ENCODE results near the gene GALNT12.
A peak's percentile ranks its signal among the peaks of the same experiment; 100 is the strongest.

Gene GALNT12, protein sequence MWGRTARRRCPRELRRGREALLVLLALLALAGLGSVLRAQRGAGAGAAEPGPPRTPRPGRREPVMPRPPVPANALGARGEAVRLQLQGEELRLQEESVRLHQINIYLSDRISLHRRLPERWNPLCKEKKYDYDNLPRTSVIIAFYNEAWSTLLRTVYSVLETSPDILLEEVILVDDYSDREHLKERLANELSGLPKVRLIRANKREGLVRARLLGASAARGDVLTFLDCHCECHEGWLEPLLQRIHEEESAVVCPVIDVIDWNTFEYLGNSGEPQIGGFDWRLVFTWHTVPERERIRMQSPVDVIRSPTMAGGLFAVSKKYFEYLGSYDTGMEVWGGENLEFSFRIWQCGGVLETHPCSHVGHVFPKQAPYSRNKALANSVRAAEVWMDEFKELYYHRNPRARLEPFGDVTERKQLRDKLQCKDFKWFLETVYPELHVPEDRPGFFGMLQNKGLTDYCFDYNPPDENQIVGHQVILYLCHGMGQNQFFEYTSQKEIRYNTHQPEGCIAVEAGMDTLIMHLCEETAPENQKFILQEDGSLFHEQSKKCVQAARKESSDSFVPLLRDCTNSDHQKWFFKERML

DNA sequence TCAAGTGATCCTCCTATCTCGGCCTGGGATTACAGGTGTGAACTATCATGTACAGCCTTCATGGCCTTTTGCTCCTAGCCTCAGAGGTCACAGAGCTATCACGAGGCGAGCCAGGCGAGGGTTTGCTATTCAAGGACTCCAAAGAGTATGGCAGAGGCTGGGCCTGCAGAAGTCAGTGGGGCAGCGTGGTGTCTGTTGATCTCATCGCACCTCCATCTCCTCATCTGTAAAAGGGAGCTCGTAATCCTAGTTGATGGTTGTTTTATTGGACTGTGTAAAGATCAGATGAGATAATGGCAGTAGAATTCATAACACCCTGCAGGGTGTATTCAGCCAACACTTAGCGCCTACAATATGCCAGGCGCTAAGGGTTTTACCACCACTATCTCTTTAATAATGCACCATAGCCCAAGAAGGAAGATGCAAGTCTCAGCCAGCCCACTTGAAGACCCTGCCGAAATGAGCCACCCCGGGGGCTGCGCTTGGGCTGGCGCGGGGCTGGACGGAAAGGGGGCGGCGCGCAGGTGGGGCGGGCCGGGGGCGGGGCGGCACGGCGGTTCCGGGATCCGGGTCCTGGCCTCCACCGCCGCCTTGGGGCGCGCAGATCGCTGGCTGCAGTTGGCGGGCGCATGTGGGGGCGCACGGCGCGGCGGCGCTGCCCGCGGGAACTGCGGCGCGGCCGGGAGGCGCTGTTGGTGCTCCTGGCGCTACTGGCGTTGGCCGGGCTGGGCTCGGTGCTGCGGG is at the start of gene GALNT12:
TSS of gene GALNT12 (plus strand) at position 601 of the 744 bp plus-strand sequence. CDS start at position 630, 29 bp downstream.
- peak; percentile 41 for DNase-seq

DNA sequence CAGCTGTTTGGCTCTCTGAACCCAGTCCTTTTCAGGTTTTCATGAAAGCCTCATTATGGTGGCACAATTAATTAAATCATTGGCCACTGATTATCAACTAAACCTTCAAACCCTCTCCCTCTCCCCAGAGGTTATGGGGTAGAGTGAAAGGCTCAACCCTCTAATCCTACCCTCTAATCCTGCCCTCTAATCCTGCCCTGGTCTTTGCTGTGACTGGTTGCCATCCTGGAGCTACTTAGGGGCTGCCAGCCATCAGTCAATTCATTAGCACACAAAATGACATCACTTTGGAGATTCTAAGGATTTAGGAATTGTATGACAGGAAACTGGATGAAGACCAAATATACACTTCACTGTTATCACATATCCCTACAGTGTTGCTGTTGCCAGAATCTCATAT is 47.2 kb upstream of the GALNT12 start:
- no peak for DNase-seq

DNA sequence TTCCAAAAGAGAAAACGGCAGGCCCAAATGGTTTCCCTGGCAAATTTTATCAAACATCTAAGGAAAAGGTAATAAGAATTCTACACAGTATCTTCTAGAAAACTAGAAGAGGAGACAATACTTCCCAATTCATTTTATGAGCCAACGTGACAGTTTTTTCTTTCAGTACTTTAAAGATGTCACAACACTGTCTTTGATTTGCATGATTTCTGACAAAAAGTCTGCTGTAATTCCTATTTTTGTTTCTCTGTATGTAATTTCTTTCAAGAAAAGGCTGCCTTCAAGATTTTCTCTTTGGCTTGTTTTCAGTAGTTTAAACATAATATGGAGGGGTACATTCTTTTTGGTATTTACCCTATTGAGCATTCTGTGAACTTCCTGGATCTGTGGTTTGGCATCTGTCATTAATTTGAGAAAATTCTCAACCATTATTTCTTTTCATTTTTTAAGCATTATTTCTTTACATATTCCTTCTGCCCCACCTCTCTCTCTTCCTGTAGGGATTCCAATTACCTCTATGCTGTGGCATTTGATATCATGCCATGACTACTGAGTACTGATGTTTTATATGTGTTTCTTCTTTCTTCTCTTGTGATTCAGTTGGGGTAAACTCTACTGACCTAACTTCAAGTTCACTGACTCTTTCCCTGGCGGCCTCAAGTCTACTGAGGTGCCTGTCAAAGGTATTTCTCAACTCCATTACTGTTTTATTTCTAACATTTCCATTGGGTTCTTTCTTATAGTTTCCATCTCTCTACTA is 43.3 kb upstream of the GALNT12 start:
- DNase-seq, result no peak

DNA sequence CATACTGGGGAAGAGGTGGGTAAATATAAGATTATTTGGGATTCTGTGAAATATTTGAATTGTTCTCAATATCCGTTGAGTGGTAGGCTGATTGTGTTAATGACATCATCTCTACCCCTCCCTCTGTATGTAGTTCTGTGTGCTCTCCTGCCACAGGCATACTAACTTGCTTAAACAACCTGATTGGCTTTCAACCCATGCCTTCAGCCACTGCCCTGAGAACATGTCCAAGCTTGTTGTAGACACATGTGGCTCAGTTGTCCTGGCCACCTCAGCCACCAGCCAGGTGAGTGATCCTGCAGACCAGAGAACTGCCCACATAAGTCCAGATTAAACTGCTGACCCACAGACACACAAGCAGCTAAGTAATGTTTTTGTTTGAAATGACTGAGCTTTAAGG is 42.2 kb upstream of the GALNT12 start:
- no peak for DNase-seq

DNA sequence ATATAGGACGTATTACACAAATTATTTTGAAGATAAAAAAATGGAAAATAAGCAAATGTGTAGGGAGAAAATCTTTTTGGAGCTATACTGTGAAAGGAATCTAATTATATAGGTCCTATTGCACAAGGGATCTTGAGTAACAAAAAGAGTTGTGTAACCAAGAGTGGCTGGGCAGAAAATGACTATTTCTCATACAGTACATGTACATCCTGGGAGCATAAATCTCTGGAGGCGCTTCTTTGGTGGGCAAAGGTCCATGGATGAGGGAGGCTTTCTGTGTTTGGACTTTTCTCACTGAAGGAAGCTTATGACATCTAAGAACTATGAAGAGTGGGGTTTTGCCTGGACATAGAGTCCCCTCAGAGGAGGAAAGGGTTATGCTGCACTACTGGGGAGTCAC is 40.9 kb upstream of the GALNT12 start:
- DNase-seq, result no peak

DNA sequence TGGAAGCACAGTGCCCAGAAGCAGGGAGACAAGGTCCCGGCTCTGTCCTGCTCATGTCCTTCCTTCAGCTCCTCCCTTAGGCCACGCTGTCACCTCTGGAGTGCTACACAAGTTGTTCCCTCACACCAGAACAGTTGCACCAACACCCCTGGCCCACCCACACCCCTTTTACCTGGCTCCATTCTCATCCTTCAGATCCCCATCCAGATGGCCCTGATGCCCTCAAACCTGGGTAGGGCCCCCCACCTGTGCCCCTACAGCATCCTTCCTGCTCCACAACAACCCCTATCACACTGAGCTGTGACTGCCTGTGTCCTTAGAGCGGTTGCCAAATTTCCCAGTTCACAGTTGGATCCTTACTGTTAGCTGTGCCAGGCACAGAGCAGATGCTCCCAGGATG is 40.3 kb upstream of the GALNT12 start:
- no peak for DNase-seq

DNA sequence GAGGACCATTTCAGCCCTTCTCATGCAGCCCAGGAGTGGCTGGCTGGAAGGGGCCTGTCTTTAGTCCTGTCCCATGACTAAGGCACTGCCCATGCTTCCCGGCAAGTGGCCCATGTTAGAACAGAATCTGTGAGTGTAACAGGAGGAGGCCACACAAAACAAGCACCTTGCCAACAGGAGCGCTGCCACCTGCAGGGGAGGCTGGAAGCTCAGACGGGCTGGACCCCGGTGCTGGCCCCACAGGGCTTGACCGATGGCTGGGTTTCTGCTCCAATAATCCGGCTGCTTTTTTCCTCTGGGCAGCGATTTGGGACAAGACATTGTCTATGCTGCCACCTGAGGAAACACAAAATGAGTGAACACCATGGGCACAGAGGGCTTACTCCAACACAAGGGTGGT is 39.6 kb upstream of the GALNT12 start:
- no peak for DNase-seq

DNA sequence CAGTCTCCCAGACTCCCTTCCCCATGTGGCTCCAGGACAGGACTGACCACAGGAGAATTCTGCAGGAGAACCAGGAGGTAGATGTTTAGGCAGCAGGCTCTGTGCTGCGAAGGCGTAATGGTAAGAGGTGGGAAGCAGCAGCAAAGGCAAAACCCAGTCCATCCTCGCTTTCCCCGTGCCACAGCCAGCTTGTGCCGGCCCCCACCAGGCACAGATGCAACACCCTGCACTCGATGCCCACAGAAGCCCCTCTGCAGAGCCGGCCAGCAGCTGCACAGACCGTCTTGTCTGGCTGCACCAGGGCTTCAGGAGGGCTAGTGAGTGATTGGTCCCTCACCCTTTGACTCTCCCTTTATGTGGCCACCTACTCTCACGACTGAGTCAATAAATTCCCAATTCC is 39.1 kb upstream of the GALNT12 start:
- no peak for DNase-seq

DNA sequence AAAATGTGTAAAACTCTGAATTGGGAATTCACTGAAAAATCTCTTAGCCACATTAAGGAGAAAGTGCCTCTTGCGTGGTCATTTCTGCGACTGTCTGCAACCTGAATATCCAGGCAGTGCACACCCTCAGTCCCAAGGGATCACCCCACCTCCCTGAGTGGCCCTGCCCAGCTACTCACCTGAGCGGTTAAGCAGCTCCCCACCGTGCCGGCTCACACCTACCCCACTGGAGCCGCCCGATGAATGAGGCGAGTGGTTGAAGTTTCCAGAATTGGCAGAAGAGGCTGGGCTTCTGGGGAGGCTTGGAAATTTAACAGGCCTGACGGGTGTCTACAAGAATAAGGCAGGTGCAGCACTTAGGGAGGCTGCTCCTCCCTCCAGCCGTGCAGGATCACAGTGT is 36.8 kb upstream of the GALNT12 start:
- DNase-seq, result no peak

DNA sequence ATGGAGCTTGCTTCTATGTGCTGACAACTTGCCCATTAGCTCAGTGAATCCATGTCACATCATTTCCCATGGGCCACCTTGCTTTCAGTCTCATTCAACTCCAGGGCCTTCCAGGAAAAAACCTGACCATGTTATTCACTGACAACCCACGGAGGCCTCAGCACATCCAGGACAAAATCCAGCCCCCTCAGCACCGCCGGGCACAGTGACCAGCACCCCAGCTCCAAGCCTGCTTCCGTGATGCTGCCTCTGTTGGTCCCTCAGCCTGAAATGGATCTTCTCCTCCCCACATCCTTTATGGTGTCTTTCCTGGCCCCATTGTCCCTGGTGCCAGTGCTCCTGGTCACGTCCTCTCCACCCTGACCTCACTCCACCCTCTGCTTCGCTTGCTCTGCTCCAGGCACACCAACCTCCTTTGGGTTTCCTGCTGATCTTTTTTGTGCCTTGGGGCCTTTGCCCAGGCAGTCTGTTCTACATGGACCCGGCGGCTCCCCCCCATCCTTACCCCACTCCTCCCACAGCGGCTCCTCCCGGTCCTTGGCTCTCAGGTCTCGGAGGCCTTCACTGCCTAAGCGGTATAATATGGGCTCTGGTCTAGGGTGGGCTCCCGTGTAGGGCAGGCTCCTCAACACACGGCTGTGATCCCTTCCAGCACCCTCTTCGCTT is 36.1 kb upstream of the GALNT12 start:
- DNase-seq, result no peak

DNA sequence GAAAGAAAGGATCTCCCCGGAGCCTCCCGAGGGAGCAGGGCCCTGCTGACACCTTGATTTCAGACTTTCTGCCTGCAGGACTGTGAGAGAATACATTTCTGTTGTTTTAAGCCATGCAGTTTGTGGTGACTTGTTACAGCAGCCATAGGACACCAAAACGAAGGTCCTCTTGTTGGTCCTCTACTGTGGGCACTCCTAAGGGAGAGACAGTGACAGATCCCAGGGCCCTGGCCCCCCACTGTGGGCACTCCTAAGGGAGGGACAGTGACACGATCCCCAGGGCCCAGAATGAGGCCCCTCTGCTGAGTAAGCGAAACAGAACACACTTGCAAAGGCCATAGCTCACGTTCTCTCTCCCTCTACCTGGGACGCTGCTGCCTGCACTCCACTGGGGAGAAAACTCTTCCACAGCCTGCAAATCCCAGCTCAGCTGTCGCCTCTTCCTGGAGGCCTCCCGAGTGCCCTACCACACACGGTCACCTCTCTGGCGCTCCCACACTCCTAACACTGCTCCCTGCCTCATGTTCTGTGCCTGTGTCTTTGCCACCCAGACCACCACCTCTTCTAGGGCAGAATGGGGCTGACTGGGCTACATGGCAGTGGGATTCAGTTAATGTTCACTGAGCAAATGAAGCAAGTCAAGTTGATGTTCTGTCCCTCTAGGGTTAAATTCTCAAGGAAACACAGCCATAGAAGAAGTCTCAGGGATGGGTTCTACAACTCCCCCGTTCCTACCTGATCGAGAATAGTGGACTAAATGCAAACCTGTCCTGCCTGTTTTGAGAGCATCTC is 34.9 kb upstream of the GALNT12 start:
- no peak for DNase-seq

DNA sequence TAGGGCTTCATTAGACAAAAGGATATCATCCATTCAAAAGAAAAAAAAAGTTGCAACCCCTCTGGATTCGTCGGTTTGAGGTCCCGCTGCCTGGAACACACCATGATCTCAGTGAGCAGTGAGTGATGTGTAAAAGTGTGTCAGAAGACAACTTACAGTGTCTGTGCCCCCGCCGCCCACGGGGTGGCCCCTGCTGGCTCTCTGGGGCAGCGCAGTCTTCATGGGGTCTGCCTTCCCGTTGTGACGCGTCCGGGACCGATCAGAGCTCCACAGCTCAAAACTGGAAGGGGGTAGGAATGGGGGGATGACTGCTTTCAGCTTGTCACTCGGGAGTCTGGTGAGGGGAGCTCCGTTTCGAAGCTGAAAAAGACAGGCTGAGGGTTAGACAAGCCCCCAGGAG is 33.7 kb upstream of the GALNT12 start:
- no peak for DNase-seq

DNA sequence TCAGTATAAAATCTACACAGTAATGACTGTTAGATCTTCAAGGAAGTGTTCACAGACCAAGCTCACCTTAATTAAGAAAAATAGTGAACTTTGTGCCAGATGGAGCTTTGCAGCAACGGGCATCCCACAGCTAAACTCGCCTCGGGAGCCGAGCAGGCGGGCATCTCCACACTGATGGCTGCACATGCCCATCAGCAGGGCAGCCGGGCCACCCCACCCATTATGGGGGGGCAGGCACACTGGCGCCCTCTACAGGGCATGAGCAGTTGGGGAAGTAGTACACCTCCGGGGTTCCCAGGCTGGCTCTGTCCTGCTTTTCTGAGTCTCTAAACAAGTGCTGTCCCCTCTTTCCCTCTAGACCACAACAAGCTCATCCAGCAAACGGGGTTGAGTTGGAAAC is 32.7 kb upstream of the GALNT12 start:
- DNase-seq, result peak; percentile 22

DNA sequence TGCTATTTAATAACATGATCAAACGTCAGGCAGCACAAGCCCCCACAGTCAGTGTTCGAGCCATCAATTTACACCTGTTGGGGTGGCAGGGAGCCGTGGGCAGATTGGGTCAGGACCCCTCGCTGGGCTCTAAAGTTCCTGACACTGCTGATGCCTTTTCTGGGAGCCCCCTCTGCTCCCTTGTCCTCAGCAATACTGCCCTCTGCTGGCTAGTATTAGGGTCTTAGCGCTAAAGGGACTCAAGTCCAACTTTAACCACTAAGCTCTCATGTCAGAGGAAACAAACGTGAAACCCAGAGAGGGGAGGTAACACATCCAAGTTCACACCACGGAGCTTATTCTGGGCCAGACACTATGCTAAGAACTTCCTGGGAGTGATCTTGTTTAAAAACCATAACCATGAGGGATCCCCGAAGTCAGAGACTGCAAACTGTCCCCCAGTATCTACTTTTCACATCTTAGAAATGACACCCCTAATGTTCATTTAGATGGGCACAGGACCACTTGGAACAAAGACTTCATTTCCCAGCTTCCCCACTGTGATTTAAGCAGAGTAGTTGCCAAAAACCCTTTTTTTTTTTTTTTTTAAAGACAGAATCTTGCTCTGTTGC is 31.5 kb upstream of the GALNT12 start:
- DNase-seq, result peak; percentile 18

DNA sequence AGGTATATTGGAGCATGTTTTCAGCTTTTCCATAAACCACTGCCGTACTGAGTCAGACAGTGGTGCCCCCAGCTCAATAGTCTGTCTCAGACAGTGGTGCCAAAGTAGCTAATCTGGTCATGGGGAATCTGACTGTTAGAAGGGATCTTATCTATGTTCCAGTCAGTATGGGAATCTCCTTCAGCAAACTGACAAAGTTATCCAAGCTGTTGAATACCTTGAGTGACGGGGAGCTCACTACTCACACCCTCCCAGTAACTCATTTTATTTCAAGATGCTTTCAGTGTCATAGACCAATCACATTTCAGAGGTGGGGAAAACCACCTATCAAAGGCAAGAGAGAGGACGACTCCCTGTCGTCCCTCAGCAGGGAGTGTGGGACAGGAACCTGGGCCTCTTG is 29.9 kb upstream of the GALNT12 start:
- no peak for DNase-seq

DNA sequence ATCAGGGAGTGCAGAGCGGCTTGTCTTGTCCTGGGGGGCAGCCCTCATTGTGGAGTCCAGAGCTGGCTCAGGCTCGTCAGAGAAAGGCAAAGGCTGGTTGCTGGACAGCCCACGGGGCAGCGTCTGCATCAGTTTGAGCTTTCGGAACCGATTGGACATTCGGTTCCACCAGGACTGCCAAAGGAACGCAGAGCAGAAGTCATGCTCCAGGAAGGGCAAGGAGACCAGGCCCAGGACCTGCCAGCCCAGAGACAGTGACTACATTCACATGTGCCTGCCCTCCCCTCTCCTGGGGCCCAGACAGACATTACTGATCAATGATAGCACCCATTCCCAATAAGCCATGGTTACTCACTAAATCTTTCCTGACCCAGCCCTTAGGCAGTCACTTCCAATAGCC is 29.2 kb upstream of the GALNT12 start:
- DNase-seq, result no peak

DNA sequence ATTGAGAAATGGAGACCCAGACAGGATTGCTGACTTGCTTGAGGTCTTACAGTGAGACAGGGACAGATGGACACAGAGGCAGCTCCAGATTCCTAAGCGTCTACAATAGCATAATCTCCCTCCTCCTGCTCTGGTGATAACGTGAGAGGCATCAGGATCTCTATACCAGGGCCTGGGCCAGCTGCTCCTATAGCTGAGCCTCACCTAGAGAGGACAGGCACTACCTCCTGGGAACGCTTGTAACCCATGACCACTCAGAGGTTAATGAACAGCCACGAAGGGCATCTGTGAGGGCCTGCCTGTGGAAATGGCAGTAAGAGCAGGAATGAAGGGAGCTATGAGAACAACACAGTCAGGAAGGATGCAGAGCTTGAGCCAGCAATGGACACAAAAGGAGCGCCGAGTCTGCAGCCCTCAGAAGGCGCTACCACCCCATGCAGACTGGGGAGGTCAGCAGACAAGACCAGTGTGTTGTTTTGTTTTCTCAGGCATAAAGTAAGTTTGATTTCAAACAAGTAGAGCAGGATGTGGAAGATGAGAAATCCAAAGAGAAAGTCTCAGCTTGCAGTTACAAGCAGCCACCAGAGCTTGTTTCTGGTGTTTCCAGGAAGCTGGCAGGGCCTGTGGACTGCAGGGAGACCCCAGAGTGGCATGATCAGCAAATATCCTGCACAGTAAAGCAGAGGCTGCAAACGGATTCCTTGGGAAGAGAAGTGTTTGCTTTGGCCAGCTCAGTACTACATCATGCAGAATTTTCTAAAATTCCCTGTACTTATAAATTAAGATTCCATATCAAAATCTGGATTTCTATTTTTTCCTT is 28.5 kb upstream of the GALNT12 start:
- DNase-seq, result no peak

DNA sequence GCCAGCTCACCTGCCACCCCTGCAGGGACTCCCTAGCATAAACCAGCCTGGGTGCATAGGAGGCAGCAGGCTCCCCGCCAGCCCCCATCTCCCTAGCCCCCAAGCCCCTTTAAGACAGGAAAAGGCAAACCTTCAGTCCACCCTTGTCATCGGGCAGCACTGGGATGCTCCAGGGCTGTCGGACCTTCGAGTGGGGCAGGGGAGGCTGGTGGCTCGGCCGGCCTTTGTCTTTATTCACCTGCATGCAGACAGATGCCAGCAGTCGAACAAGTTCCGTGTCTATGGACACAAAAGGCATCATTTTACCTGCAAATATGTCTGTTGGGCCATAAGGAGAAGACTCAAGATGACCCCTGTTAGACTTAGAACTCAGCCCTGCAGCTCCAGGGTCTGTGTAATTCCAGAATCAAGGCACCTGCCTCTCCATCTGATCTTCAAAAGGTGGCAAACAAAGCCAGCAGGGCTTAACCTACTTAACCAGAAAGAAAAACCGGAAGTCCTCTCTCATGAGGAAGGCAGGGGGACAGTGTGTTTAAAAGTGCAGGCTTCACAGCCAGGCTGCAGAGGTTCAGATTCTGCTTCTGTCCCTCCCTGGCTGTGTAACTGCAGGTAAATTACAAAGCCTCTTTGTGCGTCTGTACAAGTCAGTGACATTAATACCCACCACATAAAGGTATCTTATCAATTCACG is 27.3 kb upstream of the GALNT12 start:
- no peak for DNase-seq

DNA sequence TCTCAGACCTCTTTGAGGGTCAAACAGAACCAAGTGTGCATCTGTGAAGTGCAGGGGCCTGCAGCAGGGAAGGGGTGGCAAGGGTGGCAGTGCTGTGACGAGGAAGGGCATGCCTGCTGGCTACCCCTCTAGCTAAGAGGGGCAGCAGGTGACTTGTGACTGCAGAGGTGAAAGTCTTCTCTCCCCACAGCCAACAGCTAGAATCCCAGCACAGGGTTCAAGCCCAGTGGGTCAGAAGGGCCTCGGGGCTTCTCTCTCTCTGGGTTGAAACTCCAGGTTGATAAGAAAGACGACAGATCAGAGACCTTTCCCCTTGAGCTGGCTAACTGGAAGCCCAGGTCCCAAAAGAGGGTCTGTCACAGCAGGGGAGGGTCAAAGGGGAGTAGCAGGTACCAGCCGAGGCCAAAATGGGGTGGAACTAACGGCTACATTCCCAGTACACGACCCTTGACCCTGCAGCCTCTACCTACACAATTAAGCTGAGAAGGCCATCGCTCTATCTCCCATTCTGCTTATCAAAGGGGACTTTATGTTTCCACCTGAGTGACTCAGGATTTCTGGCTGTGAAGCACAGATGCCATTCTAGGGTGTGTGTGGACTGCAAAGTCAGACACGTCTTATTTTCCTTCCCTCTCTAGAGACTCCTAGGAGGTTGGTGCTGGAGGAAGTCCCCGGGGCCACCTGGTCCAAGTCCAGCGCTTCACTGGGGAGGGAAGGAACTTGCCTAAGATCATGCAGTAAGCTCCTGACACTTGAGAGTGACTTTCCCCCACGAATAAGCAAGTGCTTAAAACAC is 25.7 kb upstream of the GALNT12 start:
- no peak for DNase-seq

All from stimulated activated CD4-positive, alpha-beta T cell treated with anti-CD3 and anti-CD28 coated beads, Interleukin-1b, Interleukin-23, amount 100 ng/mL, for 48 hours (primary cell).